GM12878 (cell line): ENCODE results near the gene NHERF2. TPM values are rescaled to one million over a fixed set of nuclear protein-coding genes. Genes with fewer than 3 reads are reported as not detected.

Source experiments
- ATAC-seq: fragments of 200-7000 bp; cut with Tn5 transposase; 3 replicates; pipeline ENCODE4 v1.9.1; 2020; ENCODE audit warnings: mild to moderate bottlenecking, moderate library complexity
- BruUV-seq: library from RNA; stranded (reverse); fragments of 400-500 nt; replicated peaks from 2 replicates; lab custom pipeline; 2021; lab: Mats Ljungman, UMichigan
- CTCF ChIA-PET: fragments of 300-600 bp; sonication (Branson Sonifier 250); formaldehyde crosslinking; extraction: SDS; loops from one replicate; lab custom pipeline; 2021; ENCODE audit warnings: inconsistent platforms; lab: Yijun Ruan, JAX
- POLR2A ChIA-PET: fragments of 350-600 bp; formaldehyde crosslinking; extraction: SDS; loops from one replicate; lab custom pipeline; 2021; ENCODE audit warnings: inconsistent platforms; lab: Charles Lee
- RAD21 ChIA-PET: fragments of 300-600 bp; sonication (Branson Sonifier 250); formaldehyde crosslinking; loops from one replicate; lab custom pipeline; 2023; ENCODE audit warnings: antibody characterized with exemption; ENCODE audit not compliant: unreplicated experiment; lab: Charles Lee
- SMC1A ChIA-PET: fragments of 300-600 bp; sonication (Branson Sonifier 250); formaldehyde crosslinking; loops from one replicate; lab custom pipeline; 2023; ENCODE audit not compliant: unreplicated experiment, uncharacterized antibody; lab: Charles Lee
- DNase-seq: peaks from one replicate; pipeline ENCODE4 v3.0.0-alpha.2; 2011; ENCODE audit warnings: low read depth, low spot score
- FAIRE-seq: peaks from 3 replicates; lab custom pipeline; 2011; peaks lifted over from hg19 to GRCh38; lab: Jason Lieb, UNC
- H2AFZ ChIP-seq: 2 replicates; pipeline ENCODE4 v1.6.0; 2011; ENCODE audit warnings: low read depth, low read length, control low read depth; ENCODE audit not compliant: control insufficient read depth
- H3K27ac ChIP-seq: 2 replicates; pipeline ENCODE4 v1.5.1; 2011; ENCODE audit warnings: control low read depth; ENCODE audit not compliant: control insufficient read depth, insufficient read depth
- H3K27me3 ChIP-seq, 2 experiments: replicated peaks in 1 of 2; 2 replicates each; pipeline versions ENCODE4 v1.6.0 to v1.6.1; 2011; ENCODE audit warnings: low read length in 1 of 2; ENCODE audit not compliant: control insufficient read depth in 2 of 2, insufficient read depth in 2 of 2
- H3K36me3 ChIP-seq, 2 experiments: 2 replicates each; pipeline ENCODE4 v1.5.1; 2011; ENCODE audit warnings: low read length in 1 of 2; ENCODE audit not compliant: control insufficient read depth in 2 of 2, insufficient read depth in 2 of 2
- H3K4me1 ChIP-seq: 2 replicates; pipeline ENCODE4 v1.6.1; 2011; ENCODE audit warnings: mild to moderate bottlenecking, low read length, moderate library complexity, mixed read lengths; ENCODE audit not compliant: control insufficient read depth, insufficient read depth
- H3K4me2 ChIP-seq: 2 replicates; pipeline ENCODE4 v1.6.0; 2011; ENCODE audit warnings: control low read depth; ENCODE audit not compliant: control insufficient read depth, insufficient read depth
- H3K4me3 ChIP-seq: fragments of 200-600 bp; sonication (generic); 2 replicates; pipeline ENCODE4 v1.5.1; 2016
- H3K79me2 ChIP-seq: 2 replicates; pipeline ENCODE4 v1.6.0; 2011; ENCODE audit warnings: low read length; ENCODE audit not compliant: control insufficient read depth, insufficient read depth
- H3K9ac ChIP-seq: 2 replicates; pipeline ENCODE4 v1.8.0; 2011; ENCODE audit warnings: low read length, control low read depth, mixed read lengths; ENCODE audit not compliant: control insufficient read depth, insufficient read depth
- H3K9me3 ChIP-seq: replicated peaks from 3 replicates; pipeline ENCODE4 v1.5.1; 2011; ENCODE audit warnings: mild to moderate bottlenecking, low read length; ENCODE audit not compliant: control insufficient read depth, insufficient read depth
- H4K20me1 ChIP-seq: 2 replicates; pipeline ENCODE4 v1.6.0; 2011; ENCODE audit not compliant: control insufficient read depth, insufficient read depth
- HSF1 ChIP-seq: fragments of 150-350 bp; IDR thresholded peaks from 2 replicates; pipeline ENCODE4 v1.6.1; 2014; ENCODE audit warnings: mild to moderate bottlenecking, low read depth, low read length
- KLF5 ChIP-seq: fragments of 450-650 bp; IDR thresholded peaks from 2 replicates; pipeline ENCODE4 v1.6.1; 2014; ENCODE audit warnings: mild to moderate bottlenecking; ENCODE audit not compliant: partially characterized antibody
- MTA2 ChIP-seq: fragments of 450-650 bp; IDR thresholded peaks from 2 replicates; pipeline ENCODE4 v1.6.1; 2016; ENCODE audit warnings: low read depth, mild to moderate bottlenecking, moderate library complexity
- RUNX3 ChIP-seq: IDR thresholded peaks from 2 replicates; pipeline ENCODE4 v1.6.1; 2012; ENCODE audit warnings: low read length, inconsistent platforms
- whole genome bisulfite sequencing: methylation state at CpG from one replicate; pipeline ENCODE4 v1.1.6; 2016; ENCODE audit warnings: low lambda C conversion rate; ENCODE audit not compliant: insufficient replicate concordance, insufficient coverage; ENCODE audit errors: missing lambda C conversion rate; 5-methylcytosine and 5-hydroxymethylcytosine counted together
- in situ Hi-C: fragments of 300-500 bp; cut with MboI; formaldehyde crosslinking; loops from 9 replicates; pipeline ENCODE4 v1.14.3; 2018; ENCODE audit warnings: mixed read lengths
- intact Hi-C: fragments of 100-400 bp; cut with micrococcal nuclease; formaldehyde crosslinking; loops from one replicate; pipeline ENCODE4 v1.14.2; 2022; ENCODE audit not compliant: unreplicated experiment
- polyA plus RNA-seq, 11 experiments: library from polyadenylated mRNA; depleted of rRNA in 4 of 11; unstranded in 6 of 11; stranded (reverse) in 5 of 11; fragments of >200 nt; fragmentation: Nextera tagmentation in 4 of 11; fragmentation: Illumina TruSeq in 1 of 11; extraction: Ambion mirVana in 4 of 11; extraction: Trizol in 1 of 11; gene quantifications; 1 replicate in 1 of 11; 2 replicates in 10 of 11; pipeline versions ENCODE4 v1.2.1 to v1.2.3, GENCODE V29; 2011 to 2016; ENCODE audit warnings: inconsistent platforms in 2 of 11, missing spikeins in 2 of 11, low read depth in 1 of 11
- total RNA-seq, 4 experiments: library from RNA; depleted of rRNA in 3 of 4; stranded (reverse); fragments of >200 nt in 3 of 4; fragmentation: Illumina TruSeq in 1 of 4; extraction: Trizol in 1 of 4; gene quantifications; 2 replicates each; pipeline versions ENCODE4 v1.2.1 to v1.2.3, GENCODE V29; 2013 to 2021
- TF ChIP-seq, protein P1 (sequence below), 3 experiments: IDR thresholded peaks in 2 of 3; conservative IDR thresholded peaks in 1 of 3; 2 replicates each; pipeline ENCODE4 v1.5.1; 2011; ENCODE audit warnings: low read depth in 3 of 3, low read length in 3 of 3, mild to moderate bottlenecking in 3 of 3, control low read depth in 2 of 3, moderate library complexity in 2 of 3, inconsistent platforms in 1 of 3, mixed read lengths in 1 of 3; ENCODE audit not compliant: control insufficient read depth in 2 of 3, insufficient read depth in 1 of 3; ENCODE audit errors: extremely low read depth in 1 of 3

NHERF2 gene
- total and polyA plus RNA-seq, 10 of the 15 experiments (the other 5 are each of a cell fraction or from before 2014, with no cell fraction given) = 0.05 to 0.31 (median 0.08) TPM; not detected in 4

DNA sequence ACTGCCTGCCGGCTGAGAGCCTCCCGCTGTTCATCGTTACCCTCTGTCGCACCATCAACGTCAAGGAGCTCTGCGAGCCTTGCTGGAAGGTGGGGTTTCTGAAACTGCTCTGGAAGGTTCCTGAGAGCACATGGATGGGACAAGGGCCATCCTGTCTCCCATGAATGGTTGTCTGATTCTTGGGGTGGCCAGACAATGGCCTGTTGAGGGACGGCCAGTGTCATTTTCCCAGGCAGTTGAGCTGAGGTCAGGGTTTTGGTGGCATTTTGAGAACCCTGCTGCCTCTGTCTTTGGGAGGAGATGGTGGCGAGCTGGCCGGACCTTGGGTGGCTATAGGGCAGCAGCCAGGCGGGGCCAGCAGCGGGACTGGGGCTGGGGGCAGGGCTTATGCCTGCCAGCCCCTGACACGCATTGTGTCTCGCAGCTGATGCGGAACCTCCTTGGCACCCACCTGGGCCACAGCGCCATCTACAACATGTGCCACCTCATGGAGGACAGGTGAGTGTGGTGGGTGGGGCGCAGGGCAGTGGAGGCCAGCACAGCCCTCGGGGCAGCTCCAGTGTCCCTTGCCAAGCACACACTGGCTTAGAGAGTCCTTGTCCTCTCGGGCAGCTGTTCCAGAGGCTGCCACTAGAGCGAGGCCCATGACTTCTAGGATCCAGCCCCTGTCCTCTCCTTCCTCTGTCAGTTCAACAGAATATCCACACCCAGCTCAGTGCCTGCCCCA lies 30.1 kb downstream of the NHERF2 start:
- no peak overlapping the region for H3K4me2 ChIP-seq
- ATAC-seq (no peak; the same call in 2 of the 3 replicates), FAIRE-seq (no peak), DNase-seq (no peak)
- peaks cover 2 to 11% of the 10 kb centered on the region in 2 experiments; a peak in 2 of 4 replicates for H3K36me3 ChIP-seq
- no peak overlapping the region for H3K9ac ChIP-seq
- SMC1A ChIA-PET = no interaction called here
- 75% methylated on average over 19 of the region's 19 CpGs for WGBS
- CTCF ChIA-PET = interaction anchor here (1.7 kb wide), 1 partner anchor 34 kb away, joined by 6 read pairs; no protein-coding TSS in a partner anchor
- no peak overlapping the region for H3K27ac ChIP-seq
- no peaks in the 10 kb centered on the region for H3K27me3 ChIP-seq
- intact Hi-C loops (no loop called here), in situ Hi-C loops (no loop called here)
- no peaks in the 10 kb centered on the region for H3K9me3 ChIP-seq
- no peak overlapping the region for H2AFZ ChIP-seq
- H3K4me1 ChIP-seq = no peaks in the 10 kb centered on the region
- no peak for TF ChIP-seq MTA2
- no peak for TF ChIP-seq HSF1
- TF ChIP-seq, protein P1, sequence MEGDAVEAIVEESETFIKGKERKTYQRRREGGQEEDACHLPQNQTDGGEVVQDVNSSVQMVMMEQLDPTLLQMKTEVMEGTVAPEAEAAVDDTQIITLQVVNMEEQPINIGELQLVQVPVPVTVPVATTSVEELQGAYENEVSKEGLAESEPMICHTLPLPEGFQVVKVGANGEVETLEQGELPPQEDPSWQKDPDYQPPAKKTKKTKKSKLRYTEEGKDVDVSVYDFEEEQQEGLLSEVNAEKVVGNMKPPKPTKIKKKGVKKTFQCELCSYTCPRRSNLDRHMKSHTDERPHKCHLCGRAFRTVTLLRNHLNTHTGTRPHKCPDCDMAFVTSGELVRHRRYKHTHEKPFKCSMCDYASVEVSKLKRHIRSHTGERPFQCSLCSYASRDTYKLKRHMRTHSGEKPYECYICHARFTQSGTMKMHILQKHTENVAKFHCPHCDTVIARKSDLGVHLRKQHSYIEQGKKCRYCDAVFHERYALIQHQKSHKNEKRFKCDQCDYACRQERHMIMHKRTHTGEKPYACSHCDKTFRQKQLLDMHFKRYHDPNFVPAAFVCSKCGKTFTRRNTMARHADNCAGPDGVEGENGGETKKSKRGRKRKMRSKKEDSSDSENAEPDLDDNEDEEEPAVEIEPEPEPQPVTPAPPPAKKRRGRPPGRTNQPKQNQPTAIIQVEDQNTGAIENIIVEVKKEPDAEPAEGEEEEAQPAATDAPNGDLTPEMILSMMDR (IDR thresholded peaks at IDR 0.05 in 2 of 3, conservative IDR thresholded peaks at IDR 0.05 in 1 of 3; ENCODE audit: control insufficient read depth in 2 of 3, extremely low read depth in 1 of 3, insufficient read depth in 1 of 3, low read depth in 3 of 3, low read length in 3 of 3) = peak in 1 of 3 experiments; percentile 16; a peak in 1 of 6 replicates
- no peak for TF ChIP-seq RUNX3
- TF ChIP-seq KLF5 = no peak
- no TSS peak for BruUV-seq
- RAD21 ChIA-PET = no interaction called here
- no peaks in the 10 kb centered on the region for H3K79me2 ChIP-seq
- POLR2A ChIA-PET = no interaction called here
- no peak overlapping the region for H3K4me3 ChIP-seq
- H4K20me1 ChIP-seq = no peaks in the 10 kb centered on the region
